Fibroblast of lung (primary cell): ENCODE data around the gene NOS3. TPM values are rescaled to one million over a fixed set of nuclear protein-coding genes. Genes with fewer than 3 reads are reported as not detected.

ENCODE experiments used
- DNase-seq, 2 donors: peaks; one replicate each; pipeline versions ENCODE4 v3.0.0 to v3.0.0-alpha.2; 2010; ENCODE audit warnings: low read depth in 2 of 2
- H2AFZ ChIP-seq: 2 replicates; pipeline ENCODE4 v1.5.1; 2012; ENCODE audit warnings: low read length, control low read depth, inconsistent platforms
- H3K27ac ChIP-seq: 2 replicates; pipeline ENCODE4 v1.5.1; 2011; ENCODE audit warnings: low read length, control low read depth; ENCODE audit not compliant: insufficient read depth
- H3K27me3 ChIP-seq: 2 replicates; pipeline ENCODE4 v1.5.1; 2011; ENCODE audit warnings: mild to moderate bottlenecking, low read length; ENCODE audit not compliant: control insufficient read depth, insufficient read depth
- H3K36me3 ChIP-seq: 2 replicates; pipeline ENCODE4 v1.5.1; 2011; ENCODE audit warnings: low read length; ENCODE audit not compliant: control insufficient read depth, insufficient read depth
- H3K4me1 ChIP-seq: 2 replicates; pipeline ENCODE4 v1.5.1; 2011; ENCODE audit warnings: low read length; ENCODE audit not compliant: control insufficient read depth, insufficient read depth; ENCODE audit errors: extremely low read depth
- H3K4me2 ChIP-seq: 2 replicates; pipeline ENCODE4 v1.5.1; 2011; ENCODE audit warnings: low read length, control low read depth; ENCODE audit not compliant: insufficient read depth; ENCODE audit errors: extremely low read depth
- H3K4me3 ChIP-seq, 4 experiments: fragments of 200-600 bp in 1 of 4; sonication (generic) in 1 of 4; replicated peaks in 1 of 4; 2 replicates each; pipeline ENCODE4 v1.5.1; 2011 to 2016; ENCODE audit warnings: low read length in 4 of 4, low read depth in 3 of 4, mild to moderate bottlenecking in 3 of 4, control low read depth in 2 of 4, inconsistent platforms in 1 of 4, mixed read lengths in 1 of 4; ENCODE audit not compliant: insufficient read depth in 1 of 4; ENCODE audit errors: control extremely low read depth in 1 of 4
- H3K79me2 ChIP-seq: 2 replicates; pipeline ENCODE4 v1.5.1; 2012; ENCODE audit warnings: mild to moderate bottlenecking, low read length, inconsistent platforms; ENCODE audit not compliant: control insufficient read depth, insufficient read depth
- H3K9ac ChIP-seq: 2 replicates; pipeline ENCODE4 v1.5.1; 2011; ENCODE audit warnings: mild to moderate bottlenecking, low read length, control low read depth; ENCODE audit not compliant: insufficient read depth
- H3K9me3 ChIP-seq: 2 replicates; pipeline ENCODE4 v1.5.1; 2012; ENCODE audit warnings: low read depth, low read length; ENCODE audit not compliant: control insufficient read depth, insufficient read depth
- H4K20me1 ChIP-seq: 2 replicates; pipeline ENCODE4 v1.5.1; 2011; ENCODE audit warnings: low read length; ENCODE audit not compliant: control insufficient read depth, insufficient read depth; ENCODE audit errors: extremely low read depth
- EZH2 ChIP-seq: IDR thresholded peaks from 2 replicates; pipeline ENCODE4 v1.5.1; 2012; ENCODE audit warnings: low read length, control low read depth, mild to moderate bottlenecking; ENCODE audit errors: missing control alignments
- polyA plus RNA-seq, 2 donors: library from polyadenylated mRNA; depleted of rRNA in 1 of 2; stranded (reverse) in 1 of 2; unstranded in 1 of 2; fragments of >200 nt; gene quantifications; 2 replicates each; pipeline ENCODE4 v1.2.1, GENCODE V29; 2011 to 2012; ENCODE audit warnings: missing spikeins in 1 of 2
- total RNA-seq: library from RNA; depleted of rRNA; stranded (reverse); fragments of >200 nt; gene quantifications from 2 replicates; pipeline ENCODE4 v1.2.1, GENCODE V29; 2014
- TF ChIP-seq, protein P1 (sequence below), 2 donors: IDR thresholded peaks in 1 of 2; conservative IDR thresholded peaks in 1 of 2; 1 replicate in 1 of 2; 2 replicates in 1 of 2; pipeline ENCODE4 v1.5.1; 2011 to 2012; ENCODE audit warnings: low read length in 2 of 2, control low read depth in 1 of 2, inconsistent platforms in 1 of 2, low read depth in 1 of 2, mild to moderate bottlenecking in 1 of 2

Gene NOS3
- total and polyA plus RNA-seq, 2 donors (not counting 1 experiment from before 2014, with no cell fraction given), result 0.12 to 0.50 TPM

DNA sequence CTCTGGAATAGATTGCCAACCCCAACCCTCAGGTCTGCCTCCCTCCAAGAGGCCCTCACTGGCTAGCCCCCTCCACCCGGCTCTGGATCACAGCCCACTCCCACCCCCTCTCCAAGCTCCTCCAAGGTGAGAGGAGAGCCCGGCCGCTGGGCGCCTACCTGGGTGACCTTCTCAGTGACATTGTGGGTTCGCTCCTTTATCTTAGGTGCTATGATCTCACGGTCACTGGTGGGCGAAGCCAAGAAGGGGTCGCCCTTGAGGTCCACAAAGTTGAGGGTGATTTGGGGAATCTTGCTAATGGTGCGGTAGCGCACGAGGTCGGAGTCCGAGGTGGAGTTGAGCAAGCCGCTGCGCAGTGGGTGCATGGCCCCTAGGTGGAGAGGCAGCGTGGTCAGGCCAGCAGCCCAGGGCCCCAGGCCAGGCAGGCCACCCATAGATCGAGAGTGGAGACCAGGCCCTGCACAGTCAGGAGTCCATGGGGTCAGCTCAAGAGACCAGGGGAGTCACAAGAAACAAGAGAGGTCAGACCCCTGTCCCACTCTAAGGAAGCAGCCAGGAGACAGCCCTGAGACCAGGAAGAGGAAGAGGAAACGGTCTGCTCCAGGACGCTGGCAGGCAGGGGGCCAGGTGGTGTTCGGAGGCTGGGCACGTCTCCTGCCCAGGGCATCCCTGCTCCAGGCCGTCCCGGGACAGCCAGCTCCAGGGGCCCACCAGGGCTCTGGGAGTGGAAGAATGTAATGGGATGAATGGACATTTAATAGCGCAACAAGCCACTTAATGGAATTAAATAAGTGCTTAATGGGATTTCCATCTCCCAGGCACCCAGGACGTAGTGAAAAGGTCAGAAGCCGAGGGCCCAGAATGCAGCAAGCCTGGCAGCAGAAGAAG, 33.4 kb upstream of the NOS3 start:
- Histone ChIP-seq H3K27ac (no peak overlapping the region), H3K4me3 (no peak overlapping the region), H2AFZ (no peak overlapping the region), H3K4me1 (peaks cover 2% of the 10 kb centered on the region), H4K20me1 (no peaks in the 10 kb centered on the region), H3K9me3 (no peaks in the 10 kb centered on the region), H3K79me2 (no peaks in the 10 kb centered on the region), H3K36me3 (no peaks in the 10 kb centered on the region), H3K4me2 (no peak overlapping the region), H3K27me3 (peaks cover 3% of the 10 kb centered on the region), H3K9ac (no peak overlapping the region)
- TF ChIP-seq, protein P1, sequence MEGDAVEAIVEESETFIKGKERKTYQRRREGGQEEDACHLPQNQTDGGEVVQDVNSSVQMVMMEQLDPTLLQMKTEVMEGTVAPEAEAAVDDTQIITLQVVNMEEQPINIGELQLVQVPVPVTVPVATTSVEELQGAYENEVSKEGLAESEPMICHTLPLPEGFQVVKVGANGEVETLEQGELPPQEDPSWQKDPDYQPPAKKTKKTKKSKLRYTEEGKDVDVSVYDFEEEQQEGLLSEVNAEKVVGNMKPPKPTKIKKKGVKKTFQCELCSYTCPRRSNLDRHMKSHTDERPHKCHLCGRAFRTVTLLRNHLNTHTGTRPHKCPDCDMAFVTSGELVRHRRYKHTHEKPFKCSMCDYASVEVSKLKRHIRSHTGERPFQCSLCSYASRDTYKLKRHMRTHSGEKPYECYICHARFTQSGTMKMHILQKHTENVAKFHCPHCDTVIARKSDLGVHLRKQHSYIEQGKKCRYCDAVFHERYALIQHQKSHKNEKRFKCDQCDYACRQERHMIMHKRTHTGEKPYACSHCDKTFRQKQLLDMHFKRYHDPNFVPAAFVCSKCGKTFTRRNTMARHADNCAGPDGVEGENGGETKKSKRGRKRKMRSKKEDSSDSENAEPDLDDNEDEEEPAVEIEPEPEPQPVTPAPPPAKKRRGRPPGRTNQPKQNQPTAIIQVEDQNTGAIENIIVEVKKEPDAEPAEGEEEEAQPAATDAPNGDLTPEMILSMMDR (conservative IDR thresholded peaks at IDR 0.05 in 1 of 2, IDR thresholded peaks at IDR 0.05 in 1 of 2; ENCODE audit: low read depth in 1 of 2, low read length in 2 of 2), result no peak
- no peak for TF ChIP-seq EZH2
- no peak for DNase-seq

DNA sequence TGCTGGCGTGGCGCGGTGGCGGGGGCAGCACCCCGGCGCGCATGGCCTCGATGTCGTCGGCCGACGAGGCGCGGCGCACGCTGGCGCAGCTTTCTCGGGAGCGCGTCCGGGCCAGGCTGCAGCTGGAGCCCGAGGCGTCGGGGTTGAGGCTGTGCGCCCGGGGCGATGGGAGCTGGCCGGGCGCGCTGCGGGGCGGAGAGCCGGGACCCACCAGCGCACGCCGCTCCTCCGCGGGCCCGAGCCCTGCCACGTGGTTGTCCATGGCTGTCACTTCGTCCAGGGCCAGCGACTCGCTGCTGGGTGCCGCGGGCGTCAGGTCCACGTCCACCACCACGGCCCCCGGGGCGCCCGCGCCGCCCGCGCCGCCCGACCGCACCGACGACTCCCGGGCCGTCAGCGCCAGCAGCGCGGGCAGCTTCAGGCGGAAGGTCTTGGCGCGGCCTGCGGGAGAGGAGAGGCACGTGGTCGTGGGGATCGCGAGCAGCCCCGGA, 32.7 kb upstream of the NOS3 start:
- Histone ChIP-seq H3K27me3 (peaks cover 3% of the 10 kb centered on the region), H4K20me1 (no peaks in the 10 kb centered on the region), H3K4me2 (no peak overlapping the region), H3K4me1 (peaks cover 3% of the 10 kb centered on the region), H2AFZ (no peak overlapping the region), H3K4me3 (no peak overlapping the region), H3K9me3 (no peaks in the 10 kb centered on the region), H3K9ac (no peak overlapping the region), H3K36me3 (no peaks in the 10 kb centered on the region), H3K27ac (no peak overlapping the region), H3K79me2 (no peaks in the 10 kb centered on the region)
- TF ChIP-seq, protein P1 (conservative IDR thresholded peaks at IDR 0.05 in 1 of 2, IDR thresholded peaks at IDR 0.05 in 1 of 2; ENCODE audit: low read depth in 1 of 2, low read length in 2 of 2), result no peak
- TF ChIP-seq EZH2, result no peak
- DNase-seq, result no peak

GRCh38 chr7:150958597-150958996, 32.2 kb upstream of the NOS3 start:
- no peak overlapping the region for H3K4me2 ChIP-seq
- H4K20me1 ChIP-seq, result no peaks in the 10 kb centered on the region
- H3K27ac ChIP-seq, result no peak overlapping the region

More at GRCh38 chr7:150958597-150958996, 32.2 kb upstream of the NOS3 start:
- Histone ChIP-seq H3K9ac (no peak overlapping the region), H3K4me3 (no peak overlapping the region), H3K9me3 (no peaks in the 10 kb centered on the region), H3K79me2 (no peaks in the 10 kb centered on the region), H3K27me3 (peaks cover 3% of the 10 kb centered on the region), H3K36me3 (no peaks in the 10 kb centered on the region), H3K4me1 (peaks cover 3% of the 10 kb centered on the region), H2AFZ (no peak overlapping the region)
- TF ChIP-seq, protein P1 (conservative IDR thresholded peaks at IDR 0.05 in 1 of 2, IDR thresholded peaks at IDR 0.05 in 1 of 2; ENCODE audit: low read depth in 1 of 2, low read length in 2 of 2), result no peak
- no peak for TF ChIP-seq EZH2
- DNase-seq, result no peak
